Mesodermal cell (in vitro differentiated cells): ENCODE results near the gene FMN1.

Experiments
- H3K27ac ChIP-seq: 2 replicates; pipeline ENCODE4 v1.7.0; 2013; ENCODE audit warnings: mild to moderate bottlenecking, low read depth, low read length, moderate library complexity; ENCODE audit not compliant: severe bottlenecking
- H3K36me3 ChIP-seq: 2 replicates; pipeline ENCODE4 v1.7.1; 2013; ENCODE audit warnings: mild to moderate bottlenecking, low read length, moderate library complexity; ENCODE audit not compliant: control insufficient read depth, insufficient read depth
- H3K4me1 ChIP-seq: one replicate; pipeline ENCODE4 v1.7.1; 2013; ENCODE audit warnings: mild to moderate bottlenecking, low read length; ENCODE audit not compliant: insufficient read depth, control insufficient read depth, poor library complexity, severe bottlenecking
- H3K4me3 ChIP-seq: 2 replicates; pipeline ENCODE4 v1.7.0; 2013; ENCODE audit warnings: low read length, control low read depth, mild to moderate bottlenecking; ENCODE audit not compliant: insufficient read depth, poor library complexity, severe bottlenecking; ENCODE audit errors: extremely low read depth
- H3K9me3 ChIP-seq: 2 replicates; pipeline ENCODE4 v1.7.1; 2013; ENCODE audit warnings: mild to moderate bottlenecking, low read length, moderate library complexity; ENCODE audit not compliant: control insufficient read depth
- WGBS, 2 experiments: methylation state at CpG; one replicate each; pipeline ENCODE4 v1.1.5; 2013; ENCODE audit warnings: missing lambda C conversion rate in 2 of 2; ENCODE audit not compliant: insufficient coverage in 2 of 2; 5-methylcytosine and 5-hydroxymethylcytosine counted together

The FMN1 gene

GRCh38 chr15:32830241-32830640 is 364.3 kb downstream of the FMN1 start:
- H3K4me1 ChIP-seq: peaks cover 12% of the 10 kb centered on the region
- no peak overlapping the region for H3K4me3 ChIP-seq
- no peak overlapping the region for H3K27ac ChIP-seq
- WGBS, 2 experiments: no CpG with 5 or more reads among the region's 1 CpG
- H3K9me3 ChIP-seq: no peaks in the 10 kb centered on the region
- no peaks in the 10 kb centered on the region for H3K36me3 ChIP-seq

- no CpG with 5 or more reads among the region's 2 CpGs for WGBS, 2 experiments
- Histone ChIP-seq H3K4me1 (peaks cover 20% of the 10 kb centered on the region), H3K36me3 (no peaks in the 10 kb centered on the region), H3K9me3 (no peaks in the 10 kb centered on the region), H3K27ac (no peak overlapping the region), H3K4me3 (no peak overlapping the region)
Observed at GRCh38 chr15:32829436-32829835, 365.1 kb downstream of the FMN1 start.

GRCh38 chr15:32828507-32829186 is 365.9 kb downstream of the FMN1 start:
- no peak overlapping the region for H3K27ac ChIP-seq
- peaks cover 24% of the 10 kb centered on the region for H3K4me1 ChIP-seq
- whole genome bisulfite sequencing, 2 experiments: 75 to 89% methylated on average over 3 of the region's 6 CpGs
- H3K36me3 ChIP-seq: no peaks in the 10 kb centered on the region
- H3K9me3 ChIP-seq: no peaks in the 10 kb centered on the region
- H3K4me3 ChIP-seq: no peak overlapping the region

- no peaks in the 10 kb centered on the region for H3K36me3 ChIP-seq
- 95 to 100% methylated on average over 1 to 3 of the region's 5 CpGs for WGBS, 2 experiments
- no peaks in the 10 kb centered on the region for H3K9me3 ChIP-seq
- H3K27ac ChIP-seq: no peak overlapping the region
- H3K4me1 ChIP-seq: peaks cover 24% of the 10 kb centered on the region
- no peak overlapping the region for H3K4me3 ChIP-seq
Observed at GRCh38 chr15:32826685-32827084, 367.8 kb downstream of the FMN1 start.

GRCh38 chr15:32825219-32825618 is 369.3 kb downstream of the FMN1 start:
- WGBS, 2 experiments: 97 to 98% methylated on average over 4 of the region's 4 CpGs
- H3K36me3 ChIP-seq: no peaks in the 10 kb centered on the region
- H3K4me1 ChIP-seq: peaks cover 24% of the 10 kb centered on the region
- peak overlapping the region; percentile 57 for H3K27ac ChIP-seq
- H3K4me3 ChIP-seq: no peak overlapping the region
- no peaks in the 10 kb centered on the region for H3K9me3 ChIP-seq

GRCh38 chr15:32824777-32825176 is 369.7 kb downstream of the FMN1 start:
- WGBS, 2 experiments: 88 to 92% methylated on average over 5 of the region's 5 CpGs
- peak overlapping the region; percentile 57 for H3K27ac ChIP-seq
- no peak overlapping the region for H3K4me3 ChIP-seq
- no peaks in the 10 kb centered on the region for H3K36me3 ChIP-seq
- no peaks in the 10 kb centered on the region for H3K9me3 ChIP-seq
- peaks cover 24% of the 10 kb centered on the region for H3K4me1 ChIP-seq

GRCh38 chr15:32823750-32824149 is 370.8 kb downstream of the FMN1 start:
- peaks cover 30% of the 10 kb centered on the region for H3K4me1 ChIP-seq
- H3K9me3 ChIP-seq: no peaks in the 10 kb centered on the region
- no peaks in the 10 kb centered on the region for H3K36me3 ChIP-seq
- H3K27ac ChIP-seq: no peak overlapping the region
- WGBS, 2 experiments: 96 to 97% methylated on average over 3 of the region's 4 CpGs
- H3K4me3 ChIP-seq: no peak overlapping the region

GRCh38 chr15:32822739-32823138 is 371.8 kb downstream of the FMN1 start:
- Histone ChIP-seq H3K27ac (no peak overlapping the region), H3K4me3 (no peak overlapping the region), H3K4me1 (peaks cover 28% of the 10 kb centered on the region), H3K9me3 (no peaks in the 10 kb centered on the region), H3K36me3 (no peaks in the 10 kb centered on the region)
- 70 to 90% methylated on average over 2 of the region's 3 CpGs for WGBS, 2 experiments

GRCh38 chr15:32819448-32819847 is 375.1 kb downstream of the FMN1 start:
- Histone ChIP-seq H3K36me3 (no peaks in the 10 kb centered on the region), H3K9me3 (no peaks in the 10 kb centered on the region), H3K4me3 (no peak overlapping the region), H3K4me1 (peaks cover 14% of the 10 kb centered on the region), H3K27ac (peak overlapping the region; percentile 57)
- 100% methylated on average over 1 of the region's 3 CpGs for WGBS, 2 experiments

- Histone ChIP-seq H3K4me3 (no peak overlapping the region), H3K9me3 (no peaks in the 10 kb centered on the region), H3K36me3 (no peaks in the 10 kb centered on the region), H3K27ac (peak overlapping the region; percentile 57), H3K4me1 (peaks cover 9% of the 10 kb centered on the region)
- 87 to 96% methylated on average over 7 to 9 of the region's 11 CpGs for WGBS, 2 experiments
Observed at GRCh38 chr15:32818758-32819447, 375.6 kb downstream of the FMN1 start.

- Histone ChIP-seq H3K4me1 (peaks cover 9% of the 10 kb centered on the region), H3K36me3 (no peaks in the 10 kb centered on the region), H3K9me3 (no peaks in the 10 kb centered on the region), H3K4me3 (no peak overlapping the region), H3K27ac (no peak overlapping the region)
Observed at GRCh38 chr15:32817577-32817976, 376.9 kb downstream of the FMN1 start.
